GM21576 (cell line): ENCODE data around the gene ITPR3.

ENCODE experiments used
- ATAC-seq: cut with Tn5 transposase; IDR thresholded peaks from one replicate; pipeline ENCODE4 v1.9.1; 2021; ENCODE audit warnings: mild to moderate bottlenecking, moderate library complexity; ENCODE audit not compliant: unreplicated experiment

ITPR3 gene

DNA sequence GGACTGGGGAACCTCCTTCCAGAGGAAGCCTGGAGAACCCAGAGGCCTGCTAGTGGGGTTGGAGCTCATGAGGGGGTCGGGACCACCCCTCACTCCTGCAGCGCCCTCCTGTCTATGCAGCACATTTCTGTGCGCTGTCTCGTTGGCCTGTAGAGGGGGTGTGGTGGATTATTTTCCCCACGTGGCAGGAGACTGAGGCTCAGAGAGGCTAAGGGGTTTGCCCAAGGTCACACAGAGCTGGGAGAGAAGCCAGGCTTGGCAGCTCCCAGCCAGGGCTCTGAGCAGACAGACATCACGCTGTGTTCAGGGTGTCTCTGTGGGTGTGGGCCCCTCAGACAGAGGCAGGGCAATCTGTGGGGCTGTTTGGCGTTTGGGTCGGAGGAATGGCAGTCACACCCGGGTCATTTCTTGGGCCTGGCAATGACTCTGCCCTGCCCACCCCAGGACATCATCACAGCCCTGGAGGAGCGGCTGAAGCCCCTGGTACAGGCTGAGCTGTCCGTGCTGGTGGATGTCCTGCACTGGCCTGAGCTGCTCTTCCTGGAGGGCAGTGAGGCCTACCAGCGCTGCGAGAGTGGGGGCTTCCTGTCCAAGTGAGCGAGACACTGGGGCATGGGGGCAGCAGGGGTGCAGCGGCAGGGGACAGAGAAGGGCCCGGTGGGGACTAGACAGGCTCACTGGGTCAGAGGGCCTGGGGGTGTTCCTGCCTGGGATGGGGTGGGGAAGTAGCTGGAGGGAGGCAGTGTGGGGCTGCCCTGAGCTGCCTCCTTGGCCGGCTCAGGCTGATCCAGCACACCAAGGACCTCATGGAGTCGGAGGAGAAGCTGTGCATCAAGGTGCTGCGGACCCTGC lies 62.7 kb downstream of the ITPR3 start:
- no peak for ATAC-seq

GRCh38 chr6:33684428-33684896 lies 63.3 kb downstream of the ITPR3 start:
- no peak for ATAC-seq

- ATAC-seq: no peak
These were observed 63.9 kb downstream of the ITPR3 start for GRCh38 chr6:33684983-33685382.

DNA sequence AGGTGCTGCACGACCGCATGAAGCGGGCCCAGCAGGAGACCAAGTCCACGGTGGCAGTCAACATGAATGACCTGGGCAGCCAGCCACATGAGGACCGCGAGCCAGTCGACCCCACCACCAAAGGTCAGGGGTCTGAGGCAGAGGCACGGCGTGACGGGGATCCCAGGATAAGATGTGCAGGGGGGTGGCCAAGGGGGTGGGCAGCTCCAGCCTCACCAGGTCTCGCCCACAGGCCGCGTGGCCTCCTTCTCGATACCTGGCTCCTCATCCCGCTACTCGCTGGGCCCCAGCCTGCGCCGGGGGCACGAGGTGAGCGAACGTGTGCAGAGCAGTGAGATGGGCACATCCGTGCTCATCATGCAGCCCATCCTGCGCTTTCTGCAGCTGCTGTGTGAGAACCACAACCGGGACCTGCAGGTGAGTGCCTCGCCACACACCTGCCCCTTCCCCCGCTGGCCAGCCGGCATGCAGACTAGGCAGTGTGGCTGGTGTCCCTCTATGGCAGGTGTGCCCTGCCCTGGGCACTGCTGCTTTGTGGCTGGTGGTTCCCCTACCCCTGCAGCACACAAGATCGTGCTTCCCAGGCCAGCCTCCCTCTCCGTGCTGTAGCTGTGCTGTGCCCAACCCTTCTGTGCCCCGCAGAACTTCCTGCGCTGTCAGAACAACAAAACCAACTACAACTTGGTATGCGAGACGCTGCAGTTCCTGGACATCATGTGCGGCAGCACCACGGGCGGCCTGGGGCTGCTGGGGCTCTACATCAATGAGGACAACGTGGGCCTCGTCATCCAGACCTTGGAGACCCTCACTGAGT lies 64.5 kb downstream of the ITPR3 start:
- ATAC-seq: no peak

- ATAC-seq: no peak
These were observed 65.3 kb downstream of the ITPR3 start for GRCh38 chr6:33686225-33686924.

- no peak for ATAC-seq
These were observed 66.2 kb downstream of the ITPR3 start for GRCh38 chr6:33686981-33687975.

- no peak for ATAC-seq
These were observed 66.9 kb downstream of the ITPR3 start for GRCh38 chr6:33688006-33688405.

DNA sequence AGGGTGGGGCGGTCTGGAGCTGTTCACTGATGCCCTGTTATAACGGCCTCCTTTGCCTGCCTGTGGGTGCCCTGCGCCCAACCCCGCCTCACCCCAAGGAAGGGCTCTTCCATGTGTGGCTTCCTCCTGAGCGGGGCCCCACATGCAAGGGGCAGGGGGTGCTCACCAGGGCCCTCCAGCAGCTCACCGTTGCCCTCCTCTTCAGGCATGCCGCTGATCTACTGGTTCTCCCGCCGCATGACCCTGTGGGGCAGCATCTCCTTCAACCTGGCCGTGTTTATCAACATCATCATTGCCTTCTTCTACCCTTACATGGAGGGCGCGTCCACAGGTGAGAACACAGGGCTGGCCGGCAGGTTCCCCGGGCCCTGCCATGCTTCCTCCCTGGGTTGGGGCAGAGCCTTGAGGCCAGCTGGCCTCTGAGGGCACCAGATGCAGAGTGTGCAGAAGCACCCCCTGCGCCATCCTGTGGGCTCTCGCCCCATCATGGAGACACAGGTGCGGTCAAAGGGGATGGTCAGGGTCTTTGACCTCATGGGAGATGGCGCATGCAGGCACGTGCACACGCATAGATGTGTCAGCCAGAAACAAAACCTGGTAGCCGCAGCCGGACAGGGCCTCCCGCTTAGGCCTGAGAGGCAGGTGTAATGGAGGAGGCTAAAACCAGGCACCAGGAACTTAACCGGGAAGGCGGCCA lies 67.5 kb downstream of the ITPR3 start:
- no peak for ATAC-seq

DNA sequence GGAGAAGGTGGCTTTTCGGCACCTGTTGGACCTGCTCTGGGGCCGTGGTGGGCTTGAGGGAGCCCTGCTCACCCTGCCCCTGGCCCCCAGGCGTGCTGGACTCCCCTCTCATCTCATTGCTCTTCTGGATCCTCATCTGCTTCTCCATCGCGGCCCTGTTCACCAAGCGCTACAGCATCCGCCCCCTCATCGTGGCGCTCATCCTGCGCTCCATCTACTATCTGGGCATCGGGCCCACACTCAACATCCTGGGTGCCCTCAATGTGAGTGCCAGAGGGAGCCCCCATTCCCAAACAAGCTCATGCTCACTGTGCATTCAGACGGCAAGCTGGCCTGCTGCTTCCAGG lies 68.0 kb downstream of the ITPR3 start:
- ATAC-seq: no peak

DNA sequence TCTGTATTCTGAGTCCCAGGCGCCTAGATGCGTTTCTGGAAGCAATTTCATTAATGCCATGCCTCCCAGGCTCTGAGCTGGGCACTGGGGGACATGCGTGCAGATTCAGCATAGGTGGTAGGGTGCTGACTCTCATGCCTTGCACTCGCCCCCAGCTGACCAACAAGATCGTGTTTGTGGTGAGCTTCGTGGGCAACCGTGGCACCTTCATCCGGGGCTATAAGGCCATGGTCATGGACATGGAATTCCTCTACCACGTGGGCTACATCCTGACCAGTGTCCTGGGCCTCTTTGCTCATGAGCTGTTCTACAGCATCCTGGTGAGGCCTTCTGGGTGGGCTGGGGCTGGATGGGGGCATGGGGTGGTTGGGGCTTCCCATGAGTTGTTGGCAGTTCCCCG lies 68.8 kb downstream of the ITPR3 start:
- no peak for ATAC-seq

DNA sequence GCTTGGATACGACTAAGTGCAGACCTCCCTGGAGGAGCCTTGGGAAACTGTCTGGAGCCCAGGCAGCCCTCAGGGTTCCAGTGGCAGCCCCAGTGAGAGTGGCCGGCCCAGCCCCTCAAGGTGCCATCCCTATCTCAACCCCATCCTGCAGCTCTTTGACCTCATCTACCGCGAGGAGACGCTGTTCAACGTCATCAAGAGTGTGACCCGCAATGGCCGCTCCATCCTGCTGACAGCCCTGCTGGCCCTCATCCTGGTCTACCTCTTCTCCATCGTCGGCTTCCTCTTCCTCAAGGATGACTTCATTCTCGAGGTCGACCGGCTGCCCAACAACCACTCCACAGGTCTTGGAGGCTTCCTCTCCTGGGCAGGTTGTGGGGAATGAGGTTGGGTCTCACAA lies 69.6 kb downstream of the ITPR3 start:
- ATAC-seq: no peak

DNA sequence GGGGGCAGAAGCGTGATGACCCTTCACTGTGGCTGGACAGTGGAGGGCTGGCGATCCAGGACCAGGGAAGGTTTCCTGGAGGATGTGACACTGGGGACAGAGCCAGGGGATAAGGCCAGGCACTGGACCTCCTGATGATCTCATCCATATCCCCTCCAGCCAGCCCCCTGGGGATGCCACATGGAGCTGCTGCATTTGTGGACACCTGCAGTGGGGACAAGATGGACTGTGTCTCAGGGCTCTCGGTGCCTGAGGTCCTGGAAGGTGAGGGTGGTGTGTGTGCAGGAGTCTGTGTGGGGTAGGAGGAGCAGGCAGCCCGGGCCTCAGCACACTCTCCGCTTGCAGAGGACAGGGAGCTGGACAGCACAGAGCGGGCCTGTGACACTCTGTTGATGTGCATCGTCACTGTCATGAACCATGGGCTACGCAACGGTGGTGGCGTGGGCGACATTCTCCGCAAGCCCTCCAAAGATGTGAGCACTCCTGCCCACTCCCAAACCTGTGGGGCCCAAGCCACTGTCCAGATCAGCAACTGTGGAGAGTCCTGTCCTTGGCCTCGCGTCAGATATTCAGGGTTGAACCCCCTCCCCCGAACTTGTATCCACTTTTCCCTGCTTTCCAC lies 70.4 kb downstream of the ITPR3 start:
- no peak for ATAC-seq

DNA sequence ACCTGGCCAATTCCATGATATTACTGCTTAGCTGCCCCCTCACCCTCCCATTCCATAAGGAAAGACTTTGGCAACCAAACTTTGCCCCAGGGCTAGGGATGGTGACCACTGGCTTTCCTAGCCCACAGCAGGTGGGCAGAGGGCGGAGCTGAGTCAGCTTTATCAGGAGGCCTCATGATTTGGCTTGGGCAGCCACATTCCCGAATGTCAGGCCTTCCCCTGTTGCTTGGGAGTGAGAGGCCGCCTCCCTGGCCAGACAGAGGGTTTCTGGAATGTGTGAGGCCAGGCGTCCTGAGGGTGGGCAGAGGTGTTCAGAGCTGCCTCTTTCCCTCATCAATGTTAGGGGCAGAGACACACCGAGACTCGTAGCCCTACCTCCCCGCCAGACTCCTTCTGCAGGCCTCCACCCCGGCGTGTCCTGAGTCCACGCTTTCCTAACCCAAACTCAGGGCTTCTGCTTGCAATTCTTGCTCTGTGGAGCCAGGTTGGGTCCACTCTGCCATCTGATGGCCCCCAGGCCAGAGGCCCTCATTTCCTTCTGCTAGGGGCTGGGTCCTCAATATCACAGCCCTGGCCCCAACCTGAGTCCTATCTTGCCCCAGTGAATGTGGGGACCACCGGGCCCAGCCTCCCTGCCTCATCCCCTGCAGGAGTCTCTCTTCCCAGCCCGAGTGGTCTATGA lies 71.1 kb downstream of the ITPR3 start:
- ATAC-seq: no peak

DNA sequence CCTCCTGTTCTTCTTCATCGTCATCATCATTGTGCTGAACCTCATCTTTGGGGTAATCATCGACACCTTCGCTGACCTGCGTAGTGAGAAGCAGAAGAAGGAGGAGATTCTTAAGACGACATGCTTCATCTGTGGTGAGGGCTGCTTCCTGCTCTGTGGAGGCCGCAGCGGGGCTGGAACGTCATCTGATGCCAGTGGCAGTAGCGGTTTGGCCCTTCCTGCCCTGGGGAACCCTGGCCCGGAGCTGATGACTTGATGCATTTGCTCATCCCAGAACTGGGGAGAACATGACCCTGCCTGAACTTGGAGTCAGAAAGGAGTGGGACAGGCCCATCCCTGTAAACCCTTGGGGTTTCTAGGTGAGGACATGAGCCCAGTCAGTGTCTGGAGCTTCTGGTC lies 71.6 kb downstream of the ITPR3 start:
- ATAC-seq: no peak

- ATAC-seq: no peak
These were observed 72.3 kb downstream of the ITPR3 start for GRCh38 chr6:33693186-33694105.

DNA sequence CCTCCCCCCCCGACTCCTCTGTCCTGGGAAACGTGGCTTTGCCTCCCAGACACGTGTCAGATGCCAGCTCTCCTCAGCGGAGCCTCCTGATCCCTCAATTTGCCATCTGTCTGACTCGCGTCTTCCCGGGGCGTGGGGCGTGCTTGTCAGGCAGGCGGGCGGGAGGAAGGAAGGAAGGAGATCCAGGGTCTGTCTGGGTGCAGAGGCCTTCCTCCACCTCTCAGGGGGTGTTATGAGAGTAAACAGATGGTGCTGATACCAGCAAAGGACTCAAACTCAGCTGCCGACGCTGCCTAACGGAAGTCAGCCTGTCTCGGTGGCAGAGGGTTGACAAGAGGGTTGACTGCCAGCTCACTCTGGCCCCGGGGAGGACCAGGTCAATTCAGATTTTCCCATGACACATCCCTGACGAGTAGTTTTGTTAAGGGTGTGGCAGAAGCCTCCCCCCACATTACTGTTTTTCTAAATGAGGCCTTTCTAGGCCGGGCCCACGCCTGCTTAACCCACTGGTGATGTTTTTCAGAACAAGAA lies 73.3 kb downstream of the ITPR3 start:
- no peak for ATAC-seq

GRCh38 chr6:33694977-33695376 lies 73.9 kb downstream of the ITPR3 start:
- no peak for ATAC-seq
